GM12874 (cell line): ENCODE results near the gene TMEM183A.

Source experiments
- CTCF ChIP-seq: IDR thresholded peaks from 2 replicates; pipeline ENCODE4 v1.5.1; 2011; ENCODE audit warnings: low read depth, mild to moderate bottlenecking, control low read depth, low read length, moderate library complexity; ENCODE audit not compliant: insufficient read depth

TMEM183A gene

GRCh38 chr1:202991112-202991511 is 16.1 kb upstream of the TMEM183A start:
- TF ChIP-seq CTCF = no peak

GRCh38 chr1:202994756-202995155 is 12.4 kb upstream of the TMEM183A start:
- TF ChIP-seq CTCF = no peak

- TF ChIP-seq CTCF = peak; percentile 64
Observed at GRCh38 chr1:202998836-202999750, 8.1 kb upstream of the TMEM183A start.

GRCh38 chr1:203000217-203000944 is 6.8 kb upstream of the TMEM183A start:
- TF ChIP-seq CTCF = no peak

- no peak for TF ChIP-seq CTCF
Observed at GRCh38 chr1:203001986-203002385, 5.2 kb upstream of the TMEM183A start.

GRCh38 chr1:203002951-203003350 is 4.2 kb upstream of the TMEM183A start:
- TF ChIP-seq CTCF = no peak

- no peak for TF ChIP-seq CTCF
Observed at GRCh38 chr1:203009185-203009584, 2.0 kb downstream of the TMEM183A start.
